Measurements from ENCODE around the gene VWA3B. TPM values are rescaled to one million over a fixed set of nuclear protein-coding genes. Genes with fewer than 3 reads are reported as not detected.
A peak's percentile ranks its signal among the peaks of the same experiment; 100 is the strongest.
"Not testable (repeated sequence)": the region's sequence is repeated elsewhere in the genome, so short reads cannot be mapped to it uniquely, and the experiment has no call there.

VWA3B gene
- total and polyA plus RNA-seq, 5 experiments from 2014 or later: 0.63 TPM; not detected in 4

GRCh38 chr2:98252038-98252773 is 165.2 kb downstream of the VWA3B start:
- H3K4me1 Mint-ChIP-seq: peaks cover 0 to 5% (median 0%) of the 10 kb centered on the region in 4 donors
- DNase-seq (no peak), ATAC-seq (no peak)
- H3K4me3 Mint-ChIP-seq: no peak overlapping the region
- peaks cover 2 to 19% (median 7%) of the 10 kb centered on the region in 5 donors for H3K27me3 Mint-ChIP-seq
- peaks cover 0 to 18% (median 14%) of the 10 kb centered on the region in 9 donors for H3K9me3 Mint-ChIP-seq
- POLR2A ChIA-PET: no interaction called here
- H3K27ac Mint-ChIP-seq: no peak overlapping the region
- H3K36me3 Mint-ChIP-seq: peaks cover 0 to 13% (median 0%) of the 10 kb centered on the region in 3 donors

GRCh38 chr2:98253461-98254070 is 166.6 kb downstream of the VWA3B start:
- H3K9me3 Mint-ChIP-seq: peaks cover 0 to 7% (median 4%) of the 10 kb centered on the region in 9 donors
- DNase-seq (no peak), ATAC-seq (no peak)
- H3K27ac Mint-ChIP-seq: no peak overlapping the region
- H3K27me3 Mint-ChIP-seq: peaks cover 3 to 21% (median 3%) of the 10 kb centered on the region in 5 donors
- peaks cover 0 to 5% (median 0%) of the 10 kb centered on the region in 4 donors for H3K4me1 Mint-ChIP-seq
- POLR2A ChIA-PET: no interaction called here
- peaks cover 0 to 4% (median 0%) of the 10 kb centered on the region in 3 donors for H3K36me3 Mint-ChIP-seq
- no peak overlapping the region for H3K4me3 Mint-ChIP-seq

GRCh38 chr2:98254504-98255059 is 167.6 kb downstream of the VWA3B start:
- Mint-ChIP-seq H3K27me3 (peaks cover under 1 to 19% (median 2%) of the 10 kb centered on the region in 5 donors), H3K9me3 (peaks cover 0 to under 1% (median 0%) of the 10 kb centered on the region in 9 donors), H3K27ac (no peak overlapping the region), H3K36me3 (no peaks in the 10 kb centered on the region), H3K4me1 (peaks cover 0 to 5% (median 0%) of the 10 kb centered on the region in 4 donors), H3K4me3 (no peak overlapping the region)
- no peak for ATAC-seq
- POLR2A ChIA-PET: no interaction called here
- no peak for DNase-seq

GRCh38 chr2:98258906-98259305 is 171.9 kb downstream of the VWA3B start:
- ATAC-seq (no peak), DNase-seq (no peak)
- Mint-ChIP-seq H3K36me3 (peaks cover 0 to 30% (median 18%) of the 10 kb centered on the region in 3 donors), H3K27me3 (peaks cover 6 to 46% (median 9%) of the 10 kb centered on the region in 5 donors), H3K4me1 (no peaks in the 10 kb centered on the region), H3K9me3 (peaks cover 16 to 30% (median 23%) of the 10 kb centered on the region in 9 donors), H3K27ac (no peak overlapping the region), H3K4me3 (no peak overlapping the region)
- POLR2A ChIA-PET: no interaction called here

GRCh38 chr2:98263362-98263761 is 176.4 kb downstream of the VWA3B start:
- H3K9me3 Mint-ChIP-seq: peaks cover 20 to 42% (median 35%) of the 10 kb centered on the region in 9 donors
- no peak for DNase-seq
- H3K4me1 Mint-ChIP-seq: no peaks in the 10 kb centered on the region
- POLR2A ChIA-PET: no interaction called here
- peaks cover 0 to 42% (median 19%) of the 10 kb centered on the region in 3 donors for H3K36me3 Mint-ChIP-seq
- H3K4me3 Mint-ChIP-seq: no peak overlapping the region
- peaks cover 6 to 36% (median 13%) of the 10 kb centered on the region in 5 donors for H3K27me3 Mint-ChIP-seq
- H3K27ac Mint-ChIP-seq: no peak overlapping the region
- no peak for ATAC-seq

GRCh38 chr2:98268225-98268624 is 181.3 kb downstream of the VWA3B start:
- H3K4me1 Mint-ChIP-seq, ATAC-seq, POLR2A ChIA-PET, DNase-seq, H3K27ac Mint-ChIP-seq, H3K4me3 Mint-ChIP-seq: not testable (repeated sequence)
- Mint-ChIP-seq H3K36me3 (peaks cover 0 to 27% (median 9%) of the 10 kb centered on the region in 3 donors), H3K9me3 (peaks cover 8 to 42% (median 29%) of the 10 kb centered on the region in 9 donors), H3K27me3 (peaks cover 2 to 25% (median 19%) of the 10 kb centered on the region in 5 donors)

GRCh38 chr2:98269274-98269673 is 182.3 kb downstream of the VWA3B start:
- H3K27ac Mint-ChIP-seq: no peak overlapping the region
- no peak overlapping the region for H3K4me3 Mint-ChIP-seq
- H3K9me3 Mint-ChIP-seq: peaks cover under 1 to 31% (median 19%) of the 10 kb centered on the region in 9 donors
- H3K4me1 Mint-ChIP-seq: peaks cover 0 to under 1% (median 0%) of the 10 kb centered on the region in 4 donors
- peaks cover 0 to 17% (median 3%) of the 10 kb centered on the region in 3 donors for H3K36me3 Mint-ChIP-seq
- DNase-seq (peak in 2 of 10 donors; percentile 1 to 15), ATAC-seq (no peak)
- peaks cover 6 to 35% (median 19%) of the 10 kb centered on the region in 5 donors for H3K27me3 Mint-ChIP-seq
- POLR2A ChIA-PET: no interaction called here

- H3K36me3 Mint-ChIP-seq: peaks cover 0 to 12% (median 3%) of the 10 kb centered on the region in 3 donors
- H3K27ac Mint-ChIP-seq: no peak overlapping the region
- H3K9me3 Mint-ChIP-seq: peaks cover 0 to 26% (median 14%) of the 10 kb centered on the region in 9 donors
These were observed 182.9 kb downstream of the VWA3B start for GRCh38 chr2:98269830-98270229.

GRCh38 chr2:98277162-98277859 is 190.3 kb downstream of the VWA3B start:
- DNase-seq: no peak
- Mint-ChIP-seq H3K9me3 (peaks cover 0 to 3% (median 0%) of the 10 kb centered on the region in 9 donors), H3K36me3 (no peaks in the 10 kb centered on the region), H3K4me3 (no peak overlapping the region), H3K27ac (no peak overlapping the region), H3K27me3 (peaks cover 11 to 48% (median 36%) of the 10 kb centered on the region in 5 donors), H3K4me1 (peaks cover 0 to 8% (median 0%) of the 10 kb centered on the region in 4 donors)
- ATAC-seq: no peak
- POLR2A ChIA-PET: no interaction called here

More at GRCh38 chr2:98269830-98270229, 182.9 kb downstream of the VWA3B start:
- no peak for DNase-seq
- peaks cover 0 to 2% (median 0%) of the 10 kb centered on the region in 4 donors for H3K4me1 Mint-ChIP-seq
- peaks cover 11 to 40% (median 22%) of the 10 kb centered on the region in 5 donors for H3K27me3 Mint-ChIP-seq
- POLR2A ChIA-PET: no interaction called here
- no peak for ATAC-seq
- no peak overlapping the region for H3K4me3 Mint-ChIP-seq

- Mint-ChIP-seq H3K27ac (no peak overlapping the region), H3K4me3 (no peak overlapping the region), H3K4me1 (peaks cover 0 to 8% (median 0%) of the 10 kb centered on the region in 4 donors), H3K9me3 (peaks cover 0 to 3% (median 0%) of the 10 kb centered on the region in 9 donors), H3K36me3 (no peaks in the 10 kb centered on the region), H3K27me3 (peaks cover 11 to 48% (median 36%) of the 10 kb centered on the region in 5 donors)
- ATAC-seq (no peak), DNase-seq (no peak)
- POLR2A ChIA-PET: no interaction called here
These were observed 191.1 kb downstream of the VWA3B start for GRCh38 chr2:98278074-98278473.

GRCh38 chr2:98280376-98281102 is 193.6 kb downstream of the VWA3B start:
- POLR2A ChIA-PET: no interaction called here
- Mint-ChIP-seq H3K27ac (no peak overlapping the region), H3K9me3 (peaks cover 0 to 3% (median 0%) of the 10 kb centered on the region in 9 donors), H3K4me3 (no peak overlapping the region), H3K4me1 (peaks cover 0 to 2% (median 0%) of the 10 kb centered on the region in 4 donors), H3K36me3 (no peaks in the 10 kb centered on the region), H3K27me3 (peaks cover 9 to 36% (median 29%) of the 10 kb centered on the region in 5 donors)
- ATAC-seq (no peak), DNase-seq (no peak)

GRCh38 chr2:98281607-98282006 is 194.6 kb downstream of the VWA3B start:
- H3K36me3 Mint-ChIP-seq: peaks cover 0 to 7% (median 0%) of the 10 kb centered on the region in 3 donors
- H3K4me1 Mint-ChIP-seq: peaks cover 0 to 2% (median 0%) of the 10 kb centered on the region in 4 donors
- peaks cover 9 to 38% (median 35%) of the 10 kb centered on the region in 5 donors for H3K27me3 Mint-ChIP-seq
- POLR2A ChIA-PET: no interaction called here
- no peak overlapping the region for H3K27ac Mint-ChIP-seq
- no peak for ATAC-seq
- peaks cover 0 to 7% (median 4%) of the 10 kb centered on the region in 9 donors for H3K9me3 Mint-ChIP-seq
- DNase-seq: no peak
- H3K4me3 Mint-ChIP-seq: no peak overlapping the region
